OCI-LY7 (cell line): ENCODE results near the gene NOVA2. TPM values are rescaled to one million over a fixed set of nuclear protein-coding genes. Genes with fewer than 3 reads are reported as not detected.

ENCODE experiments used
- BruUV-seq: library from RNA; stranded (reverse); fragments of 400-500 nt; replicated peaks from 2 replicates; lab custom pipeline; 2021; lab: Mats Ljungman, UMichigan
- CTCF ChIA-PET: fragments of 300-600 bp; sonication (Branson Sonifier 250); formaldehyde crosslinking; loops from one replicate; lab custom pipeline; 2022; ENCODE audit warnings: antibody characterized with exemption; ENCODE audit not compliant: unreplicated experiment; lab: Charles Lee
- POLR2A ChIA-PET: fragments of 300-600 bp; sonication (Branson Sonifier 250); formaldehyde crosslinking; loops from one replicate; lab custom pipeline; 2022; ENCODE audit warnings: antibody characterized with exemption; lab: Charles Lee
- DNase-seq: peaks from one replicate; pipeline ENCODE4 v3.0.0-alpha.2; 2015; ENCODE audit warnings: low spot score
- H2AFZ ChIP-seq: fragments of 200-600 bp; sonication (generic), shearing (Covaris generic); 2 replicates; pipeline ENCODE4 v1.6.1; 2014; ENCODE audit warnings: mild to moderate bottlenecking, antibody characterized with exemption, low read length, moderate library complexity
- H3K27ac ChIP-seq: fragments of 200-600 bp; sonication (generic); 2 replicates; pipeline ENCODE4 v1.5.1; 2014; ENCODE audit warnings: mixed run types, low read depth, mild to moderate bottlenecking, moderate library complexity, low read length, inconsistent platforms; ENCODE audit not compliant: poor library complexity, severe bottlenecking
- H3K36me3 ChIP-seq: fragments of 200-600 bp; sonication (generic); 2 replicates; pipeline ENCODE4 v1.6.1; 2014; ENCODE audit warnings: mild to moderate bottlenecking, antibody characterized with exemption, low read length, moderate library complexity, mixed read lengths; ENCODE audit not compliant: insufficient read depth
- H3K4me1 ChIP-seq: fragments of 200-600 bp; sonication (generic); 2 replicates; pipeline ENCODE4 v1.5.1; 2014; ENCODE audit warnings: mild to moderate bottlenecking, low read length; ENCODE audit not compliant: insufficient read depth, poor library complexity, severe bottlenecking
- H3K4me2 ChIP-seq: fragments of 200-600 bp; sonication (generic); 2 replicates; pipeline ENCODE4 v1.6.1; 2014; ENCODE audit warnings: mild to moderate bottlenecking, low read length
- H3K4me3 ChIP-seq: fragments of 200-600 bp; sonication (generic); 2 replicates; pipeline ENCODE4 v1.5.1; 2014; ENCODE audit warnings: mild to moderate bottlenecking, low read depth, low read length; ENCODE audit not compliant: poor library complexity, severe bottlenecking
- H3K79me2 ChIP-seq: fragments of 200-600 bp; sonication (generic); 2 replicates; pipeline ENCODE4 v1.6.1; 2016; ENCODE audit warnings: low read depth, mild to moderate bottlenecking, low read length, moderate library complexity, mixed read lengths; ENCODE audit not compliant: insufficient read depth
- H3K9me2 ChIP-seq: fragments of 200-600 bp; sonication (generic); 2 replicates; pipeline ENCODE4 v1.6.1; 2016; ENCODE audit warnings: mild to moderate bottlenecking, low read length, mixed read lengths; ENCODE audit not compliant: insufficient read depth
- H3K9me3 ChIP-seq: fragments of 200-600 bp; sonication (generic); 2 replicates; pipeline ENCODE4 v1.6.1; 2014; ENCODE audit warnings: mild to moderate bottlenecking, mixed run types, low read length, mixed read lengths
- H4K20me1 ChIP-seq: fragments of 200-600 bp; sonication (generic); 2 replicates; pipeline ENCODE4 v1.6.1; 2014; ENCODE audit warnings: mild to moderate bottlenecking, antibody characterized with exemption, low read length, moderate library complexity, mixed read lengths; ENCODE audit not compliant: insufficient read depth
- CTCF ChIP-seq: fragments of 200-600 bp; sonication (generic); conservative IDR thresholded peaks from 2 replicates; pipeline ENCODE4 v1.5.1; 2014; ENCODE audit warnings: mild to moderate bottlenecking, antibody characterized with exemption, low read length, moderate library complexity, mixed read lengths
- EZH2phosphoT487 ChIP-seq: fragments of 200-600 bp; sonication (generic); IDR thresholded peaks from 2 replicates; pipeline ENCODE4 v1.6.1; 2018; ENCODE audit warnings: low read depth, borderline replicate concordance, mild to moderate bottlenecking, mixed run types, antibody characterized with exemption, low read length, moderate library complexity, mixed read lengths
- intact Hi-C: fragments of 100-400 bp; cut with micrococcal nuclease; formaldehyde crosslinking; loops from one replicate; pipeline ENCODE4 v1.10.0; 2022; ENCODE audit not compliant: unreplicated experiment
- total RNA-seq, 2 experiments: library from RNA; depleted of rRNA in 1 of 2; stranded (reverse); fragments of >200 nt in 1 of 2; shearing (Covaris generic) in 1 of 2; gene quantifications; 2 replicates each; pipeline ENCODE4 v1.2.3, GENCODE V29; 2014 to 2022

The NOVA2 gene
- total RNA-seq, 2 experiments from 2014 or later = 0.19 TPM; not detected in 1

GRCh38 chr19:45975306-45976070 lies 1.8 kb upstream of the NOVA2 start:
- no peak for DNase-seq
- TF ChIP-seq EZH2phosphoT487 (no peak), CTCF (no peak)
- Histone ChIP-seq H3K4me2 (no peak overlapping the region), H4K20me1 (no peaks in the 10 kb centered on the region), H3K27ac (no peak overlapping the region), H3K9me3 (no peaks in the 10 kb centered on the region), H2AFZ (no peak overlapping the region), H3K4me1 (peaks cover 9% of the 10 kb centered on the region), H3K36me3 (no peaks in the 10 kb centered on the region), H3K79me2 (no peaks in the 10 kb centered on the region), H3K9me2 (no peaks in the 10 kb centered on the region), H3K4me3 (no peak overlapping the region)
- ChIA-PET CTCF (no interaction called here), POLR2A (interaction anchor here (0.7 kb wide), 1 partner anchor 15 kb away, joined by 5 read pairs; no protein-coding TSS in a partner anchor)
- intact Hi-C loops = no loop called here
- no TSS peak for BruUV-seq

GRCh38 chr19:45972947-45973540 lies 621 bp downstream of the NOVA2 start:
- no peak overlapping the region for H3K4me3 ChIP-seq
- no peaks in the 10 kb centered on the region for H3K36me3 ChIP-seq
- H3K79me2 ChIP-seq = no peaks in the 10 kb centered on the region
- DNase-seq = no peak
- ChIA-PET CTCF (no interaction called here), POLR2A (no interaction called here)
- no peaks in the 10 kb centered on the region for H3K9me3 ChIP-seq
- no peak overlapping the region for H2AFZ ChIP-seq
- H3K4me2 ChIP-seq = no peak overlapping the region
- no peak for TF ChIP-seq EZH2phosphoT487
- TF ChIP-seq CTCF = no peak
- peaks cover 9% of the 10 kb centered on the region for H3K4me1 ChIP-seq
- no peak overlapping the region for H3K27ac ChIP-seq
- no peaks in the 10 kb centered on the region for H3K9me2 ChIP-seq
- intact Hi-C loops = no loop called here
- no peaks in the 10 kb centered on the region for H4K20me1 ChIP-seq
- BruUV-seq = no TSS peak
